GM12874 (cell line): ENCODE results near the gene ISYNA1.

Source experiments
- CTCF ChIP-seq: IDR thresholded peaks from 2 replicates; pipeline ENCODE4 v1.5.1; 2011; ENCODE audit warnings: low read depth, mild to moderate bottlenecking, control low read depth, low read length, moderate library complexity; ENCODE audit not compliant: insufficient read depth

The ISYNA1 gene

GRCh38 chr19:18437491-18438330 is at the start of gene ISYNA1:
ISYNA1 (minus strand) TSS chr19:18438133; CDS start chr19:18437979, 154 bp downstream.
- TF ChIP-seq CTCF, result no peak

- no peak for TF ChIP-seq CTCF
Observed at GRCh38 chr19:18486746-18487145, 48.8 kb upstream of the ISYNA1 start.

- no peak for TF ChIP-seq CTCF
Observed at GRCh38 chr19:18484992-18485391, 47.1 kb upstream of the ISYNA1 start.

GRCh38 chr19:18483119-18483890 is 45.4 kb upstream of the ISYNA1 start:
- no peak for TF ChIP-seq CTCF

- TF ChIP-seq CTCF, result no peak
Observed at GRCh38 chr19:18481505-18482222, 43.7 kb upstream of the ISYNA1 start.

- TF ChIP-seq CTCF, result no peak
Observed at GRCh38 chr19:18480006-18480691, 42.2 kb upstream of the ISYNA1 start.
